GM19455 (cell line): ENCODE results near the gene MAB21L1.

Source experiments
- ATAC-seq: cut with Tn5 transposase; IDR thresholded peaks from one replicate; pipeline ENCODE4 v1.9.1; 2021; ENCODE audit not compliant: unreplicated experiment

MAB21L1 gene

DNA sequence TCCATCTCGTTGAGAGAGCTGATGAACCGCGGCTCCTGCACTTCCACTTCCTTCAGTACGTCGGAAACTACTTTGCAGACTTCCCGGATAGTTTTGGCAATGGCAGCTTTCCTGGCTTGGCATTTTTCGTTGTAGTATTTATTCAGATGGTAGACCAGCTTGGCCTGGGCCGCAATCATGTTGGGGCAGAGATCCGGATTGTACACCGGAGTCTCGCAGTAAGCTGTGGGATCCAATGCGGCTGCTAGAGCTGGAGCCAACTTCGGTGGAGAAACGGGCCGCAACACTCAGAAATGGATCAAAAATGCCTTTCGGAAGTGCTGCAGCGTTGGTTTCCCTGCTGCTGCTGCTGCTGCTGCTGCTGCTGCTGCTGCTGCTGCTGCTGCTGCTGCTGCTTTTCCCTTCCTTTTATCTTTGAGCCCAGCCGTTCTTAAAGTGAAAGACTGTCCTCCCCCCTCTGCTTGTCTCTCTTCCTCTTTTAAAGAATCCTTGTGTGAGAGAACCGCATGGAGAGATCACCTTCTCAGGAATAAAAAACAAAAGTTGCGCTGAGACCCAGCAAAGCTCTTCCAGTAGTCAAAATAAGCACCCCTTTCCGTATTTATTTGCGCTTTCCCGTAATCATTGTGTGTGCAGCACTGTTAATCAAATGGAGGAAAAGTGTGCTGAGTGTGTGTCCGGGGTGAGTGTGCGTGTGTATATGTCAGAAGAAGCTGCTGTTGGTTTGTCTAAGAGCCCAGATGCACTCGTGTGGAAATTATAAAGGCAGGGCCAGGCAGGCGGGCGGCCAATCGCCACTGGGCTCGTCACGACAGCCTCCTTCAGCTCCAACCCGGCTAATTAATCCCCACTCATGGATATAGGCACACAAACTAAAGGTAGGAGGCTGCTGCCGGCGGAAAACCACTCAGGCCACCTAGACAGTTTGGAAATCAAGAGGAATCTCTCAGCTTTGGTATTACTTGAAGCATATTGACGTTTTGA, at the start of gene MAB21L1:
Gene MAB21L1 (minus strand): TSS at position 730 of the 984 bp plus-strand sequence. CDS start 551 bp downstream, at position 179.
- ATAC-seq, result no peak

DNA sequence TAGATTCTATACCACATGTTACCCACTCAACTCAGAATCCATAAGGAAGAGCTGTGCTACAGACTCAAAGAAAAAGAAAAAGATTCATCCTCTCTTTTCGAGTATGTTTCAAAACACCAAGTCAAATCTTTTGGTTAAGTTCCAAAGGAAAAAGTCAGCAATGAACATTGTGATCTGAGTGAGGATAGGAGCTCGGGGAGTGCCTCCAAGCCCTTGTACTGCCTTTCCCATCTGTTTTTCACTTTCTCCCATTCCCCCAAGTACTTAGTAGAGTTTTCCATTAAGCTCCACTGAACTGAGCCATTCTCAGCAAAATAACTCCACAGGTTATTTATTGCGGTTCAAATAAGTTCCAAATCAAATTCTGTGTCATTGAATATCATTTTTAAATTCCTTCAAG, 47.7 kb upstream of the MAB21L1 start:
- no peak for ATAC-seq

DNA sequence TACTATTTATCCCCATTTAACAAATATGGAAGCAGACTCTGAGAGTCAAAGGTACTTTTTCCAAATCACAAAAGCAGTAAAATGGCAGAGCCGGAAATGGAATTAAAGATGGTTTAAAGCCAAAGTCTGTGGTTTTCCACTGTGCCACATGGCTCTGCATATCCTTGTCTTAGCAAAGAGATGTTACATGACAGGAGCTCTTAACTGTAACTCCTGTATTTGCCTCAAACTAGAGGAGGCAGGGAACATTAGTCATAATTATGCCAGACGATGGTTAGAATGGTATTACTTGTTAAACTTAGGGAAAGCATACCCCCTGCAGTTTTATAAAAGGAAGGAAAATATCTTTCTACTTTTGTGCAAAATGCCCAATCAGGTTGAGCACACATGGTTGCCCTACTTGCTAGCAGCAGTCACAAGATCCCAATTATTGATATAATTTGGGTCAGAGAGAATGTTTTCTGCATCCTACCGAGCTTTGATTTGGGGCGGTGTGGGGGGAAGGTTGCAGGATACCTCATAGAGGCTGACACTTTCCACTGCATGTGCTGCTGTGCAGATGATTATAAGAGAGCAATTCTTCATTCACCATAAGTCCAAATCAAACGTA, 42.0 kb upstream of the MAB21L1 start:
- ATAC-seq, result no peak

DNA sequence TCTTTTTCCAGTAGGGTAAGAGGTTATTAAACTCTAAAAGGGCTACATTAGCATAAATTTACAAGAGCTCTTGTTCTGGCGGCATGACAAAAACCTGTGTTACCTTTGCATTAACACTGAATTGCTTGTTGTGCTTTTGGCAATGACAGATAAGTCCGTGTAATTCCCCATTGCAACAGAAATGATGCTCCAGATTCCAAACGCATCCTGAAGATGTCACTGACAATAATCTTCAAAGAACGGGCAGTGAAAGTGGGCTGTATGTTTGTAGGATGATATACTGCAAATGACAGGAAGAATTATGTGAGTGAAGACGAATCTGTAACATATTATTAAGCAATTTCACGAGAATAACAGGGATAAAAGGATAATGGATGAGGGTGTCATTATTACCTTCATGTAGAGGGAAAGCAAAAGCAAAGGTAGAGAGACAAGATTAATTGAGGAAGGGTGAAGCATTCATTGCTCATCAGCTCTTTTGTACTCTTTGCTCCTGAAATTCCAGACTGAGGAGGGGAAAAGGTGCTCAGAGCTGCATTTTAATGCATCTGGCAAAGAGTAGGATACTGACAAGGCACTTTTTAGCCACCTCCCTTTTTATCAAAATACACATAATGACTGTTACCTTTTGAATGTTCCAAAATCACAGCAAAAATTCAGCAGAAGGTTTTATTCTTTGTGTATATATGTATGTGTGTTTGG, 38.5 kb upstream of the MAB21L1 start:
- no peak for ATAC-seq

DNA sequence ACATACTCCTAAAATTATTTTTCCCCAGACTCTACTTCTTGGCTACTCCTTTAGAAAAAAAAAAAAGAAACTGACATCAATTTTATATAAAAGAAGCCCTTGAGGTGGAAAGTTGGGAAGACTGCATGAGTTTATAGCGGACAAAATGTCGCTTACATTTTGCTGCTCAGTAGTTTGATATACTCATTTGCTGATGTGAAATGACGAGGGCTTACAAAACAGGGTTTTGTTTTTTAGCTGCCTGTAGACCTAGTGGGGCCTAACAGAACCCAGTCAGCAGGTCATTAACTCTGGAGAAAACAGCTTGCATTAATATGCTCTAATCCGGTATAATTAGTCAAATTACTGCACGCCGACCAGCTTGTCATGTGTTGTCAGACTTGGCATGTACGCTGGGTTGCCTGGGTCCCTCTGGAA, 37.6 kb upstream of the MAB21L1 start:
- ATAC-seq, result no peak

DNA sequence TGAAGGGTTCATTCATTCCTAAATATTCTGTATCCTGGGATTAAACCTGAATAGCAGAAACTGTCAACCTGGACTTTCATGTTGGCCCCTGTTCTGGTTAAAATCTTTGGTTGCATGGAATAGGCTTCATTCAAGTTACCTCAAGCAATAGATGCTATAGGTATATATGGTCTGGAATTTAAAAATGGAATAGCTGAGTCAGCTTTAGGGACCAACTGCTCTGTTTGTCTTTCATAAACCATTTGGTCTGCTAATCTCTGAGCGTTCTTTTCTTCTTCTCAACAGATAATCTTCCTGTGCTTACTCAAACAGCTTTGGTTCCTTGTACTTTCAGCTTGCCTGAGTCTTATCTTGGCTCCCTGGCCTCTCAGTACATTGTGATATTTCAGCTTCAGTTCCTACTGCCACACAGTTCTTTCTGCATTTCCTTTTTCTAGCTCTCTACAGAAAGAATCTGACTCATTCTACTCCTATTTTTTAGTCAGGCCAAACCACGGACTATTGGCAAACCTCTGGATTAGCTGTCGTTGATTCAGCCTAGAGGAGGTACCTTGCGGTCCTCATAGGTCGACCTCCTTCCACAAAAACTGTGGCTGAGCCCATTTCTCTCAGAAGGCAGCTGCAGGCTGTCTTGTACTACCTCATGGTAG, 35.9 kb upstream of the MAB21L1 start:
- no peak for ATAC-seq

DNA sequence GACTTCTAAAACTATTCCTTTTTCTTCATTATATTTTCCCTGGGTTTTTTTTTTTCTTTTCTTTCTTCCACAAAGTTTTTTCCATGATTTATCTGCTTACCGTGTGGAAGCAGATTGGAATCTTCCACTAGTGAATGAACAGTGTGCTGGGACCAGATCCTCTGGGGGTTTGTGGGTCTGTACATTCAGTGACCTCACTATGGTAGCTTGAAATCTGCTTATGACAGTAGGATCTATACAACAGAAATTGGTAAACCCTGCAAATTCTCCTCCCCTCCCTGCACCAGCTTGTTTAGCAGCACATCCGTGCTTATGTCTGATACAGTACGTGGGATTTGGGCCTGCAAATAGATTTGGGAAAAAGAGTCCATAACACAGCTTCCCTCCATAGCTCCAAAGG, 26.0 kb upstream of the MAB21L1 start:
- no peak for ATAC-seq

DNA sequence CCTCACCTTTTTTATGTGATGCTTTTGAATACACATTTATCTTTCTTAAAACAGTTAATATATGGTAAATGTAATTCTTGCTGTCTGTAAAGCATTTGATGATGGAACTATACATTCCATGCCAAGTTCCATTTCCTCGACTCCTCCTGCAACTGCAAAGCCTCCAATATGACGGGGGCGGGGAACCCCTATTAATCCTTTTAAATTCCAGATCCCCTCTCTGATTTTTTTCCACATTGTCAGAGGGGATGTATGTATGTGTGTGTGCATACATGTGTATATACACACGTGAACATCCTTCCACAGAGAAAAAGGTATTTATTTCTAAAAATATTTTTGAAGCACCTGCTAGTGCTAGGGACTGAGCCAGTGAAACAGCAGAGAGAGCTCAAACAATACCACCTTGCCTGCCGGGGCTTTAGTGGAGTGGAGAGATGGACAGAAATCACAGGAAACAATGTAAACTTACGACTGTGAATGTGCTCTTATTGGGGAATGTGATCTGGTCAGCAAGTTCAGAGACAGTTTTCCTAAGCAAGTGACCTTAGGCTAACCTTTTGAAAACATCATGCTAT, 25.3 kb upstream of the MAB21L1 start:
- ATAC-seq, result no peak

DNA sequence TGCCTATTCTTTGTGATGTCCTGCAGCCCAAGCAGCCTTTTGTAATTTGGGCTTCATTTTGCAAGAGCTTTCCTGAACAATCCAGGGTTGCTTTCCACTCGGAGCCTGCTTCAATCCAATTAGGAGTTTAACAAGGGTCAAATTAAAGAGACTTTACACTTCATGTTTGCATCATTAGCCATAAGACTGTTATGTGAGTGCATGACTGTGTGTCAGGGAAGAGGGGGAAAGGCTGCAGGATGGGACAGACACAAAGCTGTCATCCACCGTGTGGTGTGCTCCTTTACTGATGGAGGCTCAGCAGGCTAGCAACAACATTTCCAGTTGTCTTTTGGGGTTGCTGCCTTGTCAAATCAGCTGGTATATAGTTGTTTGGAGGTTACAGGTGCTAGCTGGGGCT, 23.7 kb upstream of the MAB21L1 start:
- no peak for ATAC-seq

DNA sequence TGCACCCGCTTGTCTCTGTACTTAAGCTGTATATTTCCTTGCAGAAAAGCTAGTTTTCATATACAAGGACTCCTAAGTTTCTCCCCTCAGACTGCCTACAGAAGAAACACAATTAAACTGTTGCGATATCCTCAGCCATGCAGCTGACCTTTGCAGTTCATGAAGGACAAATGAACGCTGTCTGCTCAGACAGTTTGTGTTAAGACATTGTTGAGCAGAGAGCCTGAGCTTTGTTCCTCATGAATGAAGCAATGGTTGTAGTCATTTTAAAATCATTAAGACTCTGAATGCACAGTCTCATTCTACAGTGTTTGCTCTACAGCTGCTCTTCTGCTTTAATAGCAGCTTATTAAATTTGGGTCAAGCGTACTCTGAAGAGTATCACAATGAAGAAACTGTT, 23.2 kb upstream of the MAB21L1 start:
- ATAC-seq, result no peak

DNA sequence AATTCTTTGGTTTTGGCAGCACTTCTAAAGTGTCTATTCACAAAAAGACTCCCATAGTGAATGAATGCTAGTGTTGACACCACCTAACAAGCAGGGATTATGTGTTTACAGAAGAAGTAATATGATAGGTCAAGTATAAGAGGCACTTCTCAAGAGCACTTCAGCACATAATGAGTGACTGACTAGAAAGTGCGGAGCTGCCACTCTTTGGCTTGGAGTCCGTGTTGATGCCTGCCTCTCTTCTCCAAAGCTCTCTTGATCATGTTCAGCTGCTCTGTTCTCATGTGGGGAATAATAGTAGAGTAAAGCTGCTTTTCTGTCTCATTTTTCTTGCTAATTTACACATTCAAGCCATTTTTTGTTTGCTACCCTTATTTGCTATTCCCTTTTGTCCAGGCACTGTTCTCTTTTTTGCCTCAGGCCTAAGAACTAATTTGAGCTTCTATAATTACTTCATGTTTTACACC, 22.7 kb upstream of the MAB21L1 start:
- ATAC-seq, result no peak

DNA sequence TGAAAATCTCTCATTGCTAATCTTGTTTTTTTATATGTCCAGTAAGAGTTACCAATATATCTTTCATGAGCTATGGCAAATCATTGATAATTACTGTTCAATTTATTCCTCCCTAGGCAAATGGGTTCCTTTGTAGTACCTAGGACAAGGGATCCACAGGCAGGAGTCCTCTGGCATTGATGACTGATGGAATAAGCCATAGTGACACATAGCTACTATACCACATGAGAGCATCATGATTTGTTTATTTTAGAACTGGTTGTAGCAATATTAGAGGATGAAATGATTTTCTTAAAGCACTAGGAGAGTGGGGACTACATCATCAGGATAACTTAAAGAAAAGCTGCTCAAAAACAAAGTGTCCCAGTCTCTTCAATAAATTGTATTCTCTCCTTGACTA, 21.7 kb upstream of the MAB21L1 start:
- no peak for ATAC-seq

DNA sequence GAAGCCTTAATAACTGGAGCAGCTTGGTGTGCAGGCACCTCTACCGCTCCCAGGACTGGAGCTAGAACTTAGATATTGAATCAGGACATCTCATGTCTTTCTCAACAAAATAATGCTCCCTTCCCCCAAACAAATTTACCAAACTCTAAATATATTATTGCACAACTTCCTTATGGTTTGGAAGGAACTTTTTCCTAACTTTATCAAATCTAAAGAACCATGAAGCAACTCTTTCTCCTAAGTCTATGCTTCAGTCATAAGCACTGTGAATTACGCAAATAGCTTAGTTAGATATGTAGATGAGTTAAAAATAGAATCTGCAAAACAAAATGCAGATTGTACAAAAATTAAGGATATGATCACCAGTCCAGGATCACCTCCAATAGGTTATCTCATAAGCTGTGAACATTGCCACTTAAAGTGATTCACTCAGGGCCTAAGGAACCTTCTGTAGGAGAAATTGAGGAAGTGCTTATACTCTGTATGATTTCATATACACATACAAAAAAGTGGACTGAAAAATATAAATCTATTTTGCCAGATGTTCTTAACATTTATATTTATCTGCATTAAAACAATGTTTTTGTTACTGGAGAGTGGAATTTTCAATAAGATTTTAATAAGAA, 20.4 kb upstream of the MAB21L1 start:
- no peak for ATAC-seq

DNA sequence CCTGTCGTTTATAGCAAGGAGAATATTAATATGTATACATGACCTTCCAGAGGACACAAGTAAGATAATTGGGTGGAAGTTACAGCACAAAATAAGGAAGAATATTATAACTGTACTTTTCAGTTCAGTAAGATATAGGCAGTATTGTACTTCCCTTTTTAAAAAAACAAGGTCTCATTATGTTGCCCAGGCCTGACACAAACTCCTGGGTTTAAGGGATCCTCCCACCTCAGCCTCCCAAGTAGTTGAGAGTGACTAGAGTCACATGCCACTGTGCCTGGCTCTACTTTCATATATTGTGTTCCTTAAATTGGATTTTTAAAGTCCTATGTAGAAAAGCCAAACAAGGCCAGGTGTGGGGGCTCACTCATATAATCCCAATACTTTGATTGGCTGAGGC, 19.5 kb upstream of the MAB21L1 start:
- no peak for ATAC-seq

DNA sequence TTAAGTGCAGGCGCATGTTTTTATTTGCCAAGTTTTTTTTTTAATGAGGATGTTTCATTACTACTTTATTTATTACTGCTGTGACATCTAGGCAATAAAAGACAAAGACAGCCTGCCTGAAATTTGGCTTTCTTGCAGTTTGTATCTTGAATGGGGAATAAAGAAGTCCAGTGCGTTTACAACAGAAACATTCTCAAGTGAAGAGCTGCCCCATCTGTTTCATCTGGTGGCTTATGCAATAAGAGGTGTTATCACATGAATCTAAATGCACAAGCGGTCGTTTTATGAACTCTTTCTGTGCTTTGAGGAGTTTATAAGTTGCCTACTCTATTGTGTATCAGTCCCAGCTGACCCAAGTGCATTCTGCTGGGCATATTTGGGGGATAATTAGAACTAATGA, 12.6 kb upstream of the MAB21L1 start:
- ATAC-seq, result no peak

DNA sequence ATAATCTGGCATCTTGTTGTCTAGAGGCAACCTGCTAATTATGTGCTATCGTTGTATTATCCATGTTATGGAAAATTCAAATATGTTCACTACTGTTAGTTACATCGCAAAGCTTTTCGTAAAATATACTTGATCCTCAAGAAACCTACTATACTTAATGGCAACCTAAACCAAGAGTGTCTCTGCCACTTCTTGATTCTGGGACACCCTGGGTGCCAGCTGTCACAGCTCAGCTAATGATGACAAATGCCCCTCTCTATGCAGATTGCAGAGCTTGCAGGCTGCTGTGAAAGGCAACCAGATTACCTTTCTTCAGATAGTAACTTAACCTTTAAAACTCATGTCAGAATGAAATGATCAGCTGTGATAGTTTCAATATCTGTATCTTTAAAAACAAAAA, 8.9 kb upstream of the MAB21L1 start:
- ATAC-seq, result no peak

DNA sequence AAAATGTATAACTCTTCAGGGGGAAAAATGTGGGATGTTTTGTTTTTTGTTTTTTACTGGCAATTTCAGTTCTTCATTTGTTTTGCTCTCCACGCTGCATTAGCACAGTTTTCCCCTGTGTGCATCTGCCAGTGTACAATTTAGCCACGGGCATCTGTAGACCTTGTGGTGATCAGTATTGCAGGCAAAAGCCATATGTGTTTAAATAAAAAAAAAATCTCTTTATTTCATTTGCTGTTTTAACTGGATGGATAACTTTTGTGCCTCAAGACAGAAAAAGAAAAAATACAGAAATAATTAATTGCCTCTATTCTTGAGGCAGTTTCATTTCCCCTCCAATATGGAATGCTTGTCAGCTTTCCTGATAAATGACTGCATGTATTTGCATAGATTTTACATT, 7.9 kb upstream of the MAB21L1 start:
- no peak for ATAC-seq

DNA sequence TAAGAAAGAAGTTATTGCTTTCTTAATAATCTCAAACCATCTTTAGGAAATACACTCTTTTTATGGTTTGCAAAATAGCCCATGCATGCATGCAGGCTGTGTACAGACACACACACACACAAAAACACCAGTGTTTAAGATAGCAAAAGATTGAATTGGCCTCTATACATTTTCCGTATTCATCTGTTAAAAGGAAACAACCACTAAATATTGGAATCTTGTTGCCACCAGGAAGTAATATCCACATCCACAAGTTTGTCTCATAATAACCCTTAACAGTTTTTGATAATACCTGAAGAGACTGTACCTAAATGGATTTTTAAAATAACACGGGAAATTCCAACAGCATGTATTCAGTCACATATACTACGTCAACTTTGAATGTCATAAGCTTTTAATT, 7.3 kb upstream of the MAB21L1 start:
- ATAC-seq, result no peak

DNA sequence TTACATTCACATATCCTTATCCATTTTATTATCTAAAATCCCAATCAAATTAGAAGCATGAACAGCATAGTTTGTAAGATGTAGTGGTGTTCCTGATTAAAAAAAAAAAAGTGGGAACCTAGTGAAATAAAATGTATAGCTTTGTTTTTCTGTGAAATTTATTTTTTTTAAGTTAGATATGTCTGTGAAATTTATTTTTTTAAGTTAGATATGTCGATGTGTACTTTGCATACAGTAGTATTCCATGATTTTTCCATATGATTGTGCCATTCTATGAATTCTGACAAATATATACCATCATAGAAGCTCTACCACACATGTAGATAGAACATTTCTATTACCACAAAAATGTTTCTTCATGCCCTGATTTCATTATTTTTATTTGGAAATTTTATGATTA, 6.0 kb upstream of the MAB21L1 start:
- ATAC-seq, result no peak

DNA sequence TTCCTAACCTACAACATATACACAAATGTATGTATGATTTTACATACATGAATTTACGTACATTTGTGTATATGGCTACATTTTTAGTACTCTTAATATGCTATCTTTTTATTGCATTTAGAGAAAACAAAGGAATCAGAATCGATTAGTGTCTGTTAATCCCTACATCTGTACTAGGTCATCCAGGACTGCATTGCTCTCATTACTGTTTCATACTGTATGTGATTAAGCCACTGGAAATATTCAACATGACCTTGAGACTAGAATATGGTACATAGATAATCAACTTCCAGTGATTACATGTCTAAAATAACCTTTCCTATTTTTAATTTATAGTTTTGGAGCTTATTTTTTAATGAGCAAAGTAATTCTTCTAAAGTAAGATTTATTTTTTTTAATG, 5.3 kb upstream of the MAB21L1 start:
- ATAC-seq, result no peak
